Measurements from ENCODE around the gene LSM10.

The LSM10 gene

DNA sequence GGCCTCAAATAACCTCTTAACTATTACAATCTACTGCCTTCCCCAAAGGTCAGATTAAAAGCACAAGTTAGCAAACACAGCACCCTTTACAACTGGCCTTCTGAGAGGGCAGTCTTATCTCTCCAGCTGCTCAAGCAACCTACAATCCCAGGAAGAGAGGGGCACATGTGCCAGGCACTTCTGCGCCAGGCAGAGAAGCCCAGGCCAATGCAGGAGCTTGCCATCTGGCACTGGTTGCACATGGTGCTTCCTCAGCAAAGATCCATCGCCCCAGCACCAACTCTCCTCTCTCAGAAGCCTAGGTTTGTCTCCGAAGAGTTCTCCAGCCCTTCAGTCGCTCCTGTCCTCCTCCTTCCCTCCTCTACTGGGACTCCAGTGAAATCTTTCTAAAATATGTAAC lies 14.5 kb downstream of the LSM10 start:
- no peak for DNase-seq (ENCODE audit: low spot score)
- no peak for FAIRE-seq

DNA sequence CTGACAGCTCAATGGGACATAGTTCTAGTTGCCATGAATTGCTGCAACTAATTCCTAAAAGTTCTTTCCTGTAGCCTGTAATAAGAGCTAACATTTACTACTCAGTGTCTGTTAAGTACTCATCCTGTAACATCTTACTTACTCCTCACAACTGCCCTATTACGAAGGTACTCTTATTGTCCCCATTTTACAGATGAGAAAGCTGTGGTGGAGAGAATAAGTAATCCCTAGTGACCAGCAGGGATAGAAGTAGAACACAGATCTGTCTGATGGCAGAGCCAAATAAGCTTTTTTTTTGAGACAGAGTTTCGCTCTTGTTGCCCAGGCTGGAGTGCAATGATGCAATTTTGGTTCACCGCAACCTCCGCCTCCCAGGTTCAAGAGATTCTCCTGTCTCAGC lies 15.0 kb downstream of the LSM10 start:
- FAIRE-seq (no peak), DNase-seq (ENCODE audit: low spot score) (no peak)

DNA sequence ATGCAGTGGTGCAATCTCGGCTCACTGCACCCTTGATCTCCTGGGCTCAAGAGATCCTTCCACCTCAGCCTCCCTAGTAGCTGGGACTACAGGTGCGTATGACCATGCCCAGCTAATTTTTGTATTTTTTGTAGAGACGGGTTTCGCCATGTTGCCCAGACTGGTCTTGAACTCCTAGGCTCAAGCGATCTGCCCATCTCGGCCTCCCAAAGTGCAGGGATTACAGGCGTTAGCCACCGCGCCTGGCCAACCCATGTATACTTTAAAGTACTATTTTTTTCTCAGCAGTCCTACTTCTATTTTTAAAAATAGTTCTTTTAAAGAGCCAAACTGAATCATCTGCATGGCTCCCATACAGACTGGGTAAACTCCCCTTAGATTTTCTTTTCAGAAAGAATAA lies 15.5 kb downstream of the LSM10 start:
- FAIRE-seq (no peak), DNase-seq (ENCODE audit: low spot score) (no peak)

DNA sequence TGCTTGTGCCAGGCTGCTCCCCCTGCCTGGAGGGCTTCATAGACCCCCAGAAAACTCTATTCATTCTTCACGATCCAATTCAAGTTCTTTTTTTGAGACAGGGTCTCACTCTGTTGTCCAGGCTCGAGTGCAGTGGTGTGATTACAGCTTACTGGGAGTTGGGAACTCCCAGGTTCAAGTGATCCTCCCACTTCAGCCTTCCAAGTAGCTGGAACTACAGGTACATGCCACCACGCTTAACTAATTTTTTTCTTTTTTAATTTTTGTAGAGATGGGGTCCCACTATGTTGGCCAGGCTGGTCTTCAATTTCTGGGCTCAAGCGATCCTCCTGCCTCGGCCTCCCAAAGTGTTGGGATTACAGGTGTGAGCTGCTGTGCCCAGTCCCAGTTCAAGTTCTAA lies 16.3 kb downstream of the LSM10 start:
- no peak for DNase-seq (ENCODE audit: low spot score)
- no peak for FAIRE-seq

DNA sequence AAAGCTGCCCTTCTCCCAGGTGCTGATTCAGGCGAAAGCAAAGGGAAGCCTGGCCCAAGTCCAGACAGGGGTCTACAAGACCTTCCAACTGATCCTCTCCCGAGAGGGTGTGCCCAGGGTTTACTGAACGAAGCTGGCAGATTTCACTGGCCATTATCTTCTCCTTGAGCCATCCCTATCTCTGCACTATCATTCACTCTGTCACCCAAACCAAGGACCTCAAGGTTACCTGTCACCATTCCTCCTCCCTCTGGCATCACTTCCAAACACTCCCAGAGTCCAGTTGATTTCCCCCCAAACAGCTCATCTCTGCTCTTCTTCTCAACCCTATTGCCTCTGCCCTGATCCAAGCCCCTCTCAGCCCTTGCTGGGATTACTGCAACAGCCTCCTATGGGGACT lies 16.9 kb downstream of the LSM10 start:
- DNase-seq (ENCODE audit: low spot score) (no peak), FAIRE-seq (no peak)

DNA sequence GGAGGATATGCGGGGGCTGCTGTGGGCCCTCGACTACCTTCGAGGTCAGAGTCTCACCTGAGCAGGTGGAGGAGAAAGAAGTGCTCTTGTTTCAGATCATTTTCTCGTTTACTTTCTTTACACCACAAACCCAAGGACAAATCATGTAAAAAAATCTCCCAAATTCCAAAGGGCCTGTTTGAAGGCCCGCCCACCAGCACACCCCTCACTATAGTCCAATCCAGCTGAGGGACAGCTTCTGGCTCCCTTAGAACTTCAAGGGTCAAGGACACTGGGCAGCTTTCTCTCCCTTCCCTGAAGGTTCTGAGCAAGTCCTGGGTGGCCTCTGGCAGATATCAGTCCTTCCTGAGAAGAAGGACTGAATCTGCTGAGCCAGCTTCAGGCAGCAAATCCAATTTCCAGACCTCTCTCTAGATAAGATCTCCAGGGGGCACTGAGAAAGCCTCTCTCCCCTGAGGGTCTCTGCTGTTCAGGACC lies 17.5 kb downstream of the LSM10 start:
- no peak for FAIRE-seq
- no peak for DNase-seq (ENCODE audit: low spot score)

DNA sequence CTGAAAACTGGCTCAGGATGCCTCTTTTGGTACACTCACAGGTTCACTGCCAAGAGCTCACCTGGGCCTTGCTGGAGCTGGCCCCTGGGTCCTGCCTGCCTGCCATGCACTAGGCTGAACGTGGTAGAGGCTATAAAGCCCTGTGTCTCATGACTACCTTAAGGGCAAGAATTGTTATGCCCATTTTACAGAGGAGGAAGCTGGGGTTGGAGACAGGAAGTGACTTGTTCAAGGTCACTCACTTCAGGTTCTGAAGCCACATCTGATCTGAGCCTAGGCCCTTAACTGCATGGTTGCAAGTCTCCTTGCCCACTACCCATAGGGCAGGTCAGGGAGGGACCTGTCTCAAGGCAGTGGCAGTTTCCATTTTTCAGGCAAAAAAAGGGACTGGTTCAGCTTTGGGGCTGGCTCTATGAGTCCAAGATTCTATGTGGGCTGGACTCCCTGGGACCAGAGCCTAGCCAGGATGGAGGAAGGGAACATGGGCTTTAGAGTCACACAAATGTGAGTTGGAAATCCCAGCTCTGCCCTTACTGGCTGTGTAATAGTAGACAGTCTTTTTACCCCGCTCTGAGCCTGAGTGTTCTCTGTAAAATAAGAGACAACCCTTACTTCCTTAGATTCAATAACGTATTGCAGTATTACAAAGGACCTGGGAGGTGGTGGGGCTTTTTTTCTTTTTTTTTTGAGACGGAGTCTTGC lies 19.8 kb downstream of the LSM10 start:
- FAIRE-seq (no peak), DNase-seq (ENCODE audit: low spot score) (no peak)

DNA sequence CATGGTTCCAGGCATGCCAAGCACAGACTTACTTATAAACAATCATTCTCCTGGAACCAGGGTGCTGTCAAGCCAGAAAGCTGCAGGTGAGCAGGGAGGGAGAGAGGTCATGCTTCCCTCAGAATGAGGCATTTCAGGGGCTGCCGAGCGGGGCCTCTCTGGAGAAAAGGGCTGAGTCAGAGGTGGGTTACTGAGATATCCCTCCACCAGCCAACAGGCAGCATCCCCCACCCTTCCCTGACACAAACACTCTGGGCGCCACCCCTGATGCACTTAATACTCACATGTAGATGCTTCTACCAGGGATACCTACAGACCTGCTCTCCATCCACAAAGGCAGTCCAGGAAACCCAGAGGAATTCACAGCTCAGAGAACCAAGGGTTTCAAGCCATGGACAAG lies 25.1 kb downstream of the LSM10 start:
- DNase-seq (ENCODE audit: low spot score) (no peak), FAIRE-seq (no peak)

DNA sequence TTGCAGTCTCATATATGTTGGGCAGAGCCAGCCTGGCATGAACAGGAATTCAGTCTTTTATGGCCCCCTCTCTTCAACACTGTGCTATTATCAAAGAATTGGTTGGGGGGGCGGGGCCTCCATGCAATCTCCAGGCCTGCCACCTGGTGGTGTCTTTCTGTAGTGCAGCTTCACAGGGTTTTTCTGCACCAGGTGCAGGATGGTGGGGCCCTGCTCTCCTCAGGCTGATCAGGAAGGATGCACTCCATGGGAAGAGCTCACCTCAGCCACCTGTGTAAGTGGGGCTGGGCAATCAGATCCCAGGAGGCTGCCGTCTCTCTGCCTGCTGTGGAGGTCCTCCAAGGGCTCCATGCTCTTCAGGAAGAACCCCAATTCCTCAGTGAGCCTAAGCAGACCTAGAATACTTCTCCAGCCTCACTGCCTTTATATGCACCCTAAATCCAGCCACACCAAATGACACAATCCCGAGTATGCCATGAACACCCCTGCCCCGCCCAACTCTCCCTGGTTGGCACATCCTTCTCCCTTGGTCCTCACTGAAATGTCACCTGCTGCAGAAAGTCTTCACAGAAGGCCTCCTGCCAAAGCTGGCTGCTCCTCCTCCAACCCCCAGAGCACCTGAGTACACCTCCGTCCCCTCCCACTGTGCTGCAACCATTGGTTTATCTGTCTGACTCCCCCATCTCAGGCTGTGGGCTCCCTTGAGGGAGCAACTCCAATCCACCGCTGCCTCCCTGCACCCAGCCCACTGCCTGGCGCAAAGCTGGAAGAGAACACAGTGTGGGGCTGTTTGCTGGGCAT lies 28.4 kb downstream of the LSM10 start:
- FAIRE-seq (peak; percentile 13), DNase-seq (ENCODE audit: low spot score) (peak; percentile 83)

DNA sequence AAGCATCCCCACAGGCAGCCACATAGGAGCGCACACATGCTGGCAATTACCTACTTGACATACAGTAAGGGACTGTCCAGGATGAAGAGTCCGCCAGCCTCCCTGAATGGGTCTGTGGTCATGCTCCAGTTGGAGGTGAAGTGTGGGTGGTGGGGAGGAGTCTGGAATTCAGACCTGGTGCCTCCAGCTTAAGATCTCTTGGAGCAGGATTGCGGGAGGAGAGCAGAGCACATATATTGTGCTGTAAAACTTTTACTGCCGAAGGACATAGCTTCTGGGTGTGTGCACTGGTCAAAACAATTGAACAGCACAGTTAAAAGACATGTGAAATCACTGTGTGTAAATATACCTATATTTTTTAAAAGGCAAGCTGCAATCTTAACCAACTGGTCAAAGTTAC lies 29.9 kb downstream of the LSM10 start:
- DNase-seq (ENCODE audit: low spot score) (no peak), FAIRE-seq (no peak)

DNA sequence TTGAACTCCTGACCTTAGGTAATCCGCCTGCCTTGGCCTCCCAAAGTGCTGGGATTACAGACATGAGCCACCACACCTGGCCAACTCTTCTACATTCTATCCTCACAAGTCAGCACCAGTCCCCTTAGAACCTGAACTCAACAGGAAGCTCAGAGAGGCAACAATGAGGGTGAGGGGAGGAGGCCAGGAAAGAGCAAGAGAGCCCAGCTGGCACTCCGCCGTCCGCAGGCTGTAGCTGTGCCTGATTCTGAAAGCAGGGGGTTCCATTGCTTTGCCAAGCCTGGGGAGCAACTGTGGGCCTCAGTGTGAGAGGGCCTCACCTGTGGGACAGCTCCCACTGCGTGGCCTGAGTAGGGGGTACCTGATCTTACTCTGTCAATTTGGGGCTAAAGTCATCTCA lies 30.6 kb downstream of the LSM10 start:
- FAIRE-seq (no peak), DNase-seq (ENCODE audit: low spot score) (no peak)

DNA sequence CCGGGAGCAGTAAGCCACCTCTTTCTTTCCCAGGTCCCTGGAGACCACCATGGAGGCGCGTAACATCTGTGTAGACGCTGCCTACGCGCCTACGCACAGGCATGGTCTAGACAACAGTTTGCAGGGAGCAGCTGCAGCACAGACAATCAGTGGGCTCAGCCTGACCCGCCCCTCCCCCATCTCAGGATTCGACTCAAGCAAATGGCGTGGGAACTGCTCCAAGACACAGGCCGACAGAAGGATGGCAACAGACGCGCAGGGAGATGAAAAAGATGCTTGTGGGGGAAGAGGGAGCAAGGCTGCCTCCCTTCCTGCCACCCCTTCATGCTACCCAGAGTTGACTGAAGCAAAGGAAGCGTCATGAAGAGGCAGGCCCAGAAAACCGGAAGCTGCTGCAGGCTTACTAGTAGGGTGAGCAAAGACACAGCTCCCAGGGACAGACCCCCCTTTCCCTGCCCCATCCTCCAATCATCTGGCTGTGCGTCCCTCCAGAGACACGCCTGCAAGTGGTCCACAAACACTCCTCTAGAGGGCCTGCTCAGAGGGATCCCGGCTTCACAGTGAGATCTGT lies 31.5 kb downstream of the LSM10 start:
- FAIRE-seq (no peak), DNase-seq (ENCODE audit: low spot score) (no peak)

DNA sequence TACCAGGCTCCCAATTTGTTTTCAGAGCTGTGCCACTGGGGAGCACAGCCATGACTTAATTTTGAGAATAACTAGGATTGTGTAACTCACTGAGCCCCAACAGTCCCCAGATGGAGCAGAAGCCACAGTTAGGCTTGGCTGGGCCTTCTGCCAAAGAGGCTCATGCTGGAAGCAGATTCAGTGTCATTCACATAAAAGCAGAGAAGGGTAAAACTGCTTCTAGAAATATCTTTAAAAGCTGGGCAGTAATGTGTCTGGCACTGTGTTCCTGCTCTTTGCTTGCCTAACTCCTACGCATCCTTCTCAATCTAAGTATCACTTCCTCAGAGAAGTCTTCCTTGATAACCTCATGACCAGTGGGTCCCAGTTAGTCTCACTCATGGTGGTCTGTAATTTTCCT lies 32.3 kb downstream of the LSM10 start:
- DNase-seq (ENCODE audit: low spot score), result no peak
- no peak for FAIRE-seq

DNA sequence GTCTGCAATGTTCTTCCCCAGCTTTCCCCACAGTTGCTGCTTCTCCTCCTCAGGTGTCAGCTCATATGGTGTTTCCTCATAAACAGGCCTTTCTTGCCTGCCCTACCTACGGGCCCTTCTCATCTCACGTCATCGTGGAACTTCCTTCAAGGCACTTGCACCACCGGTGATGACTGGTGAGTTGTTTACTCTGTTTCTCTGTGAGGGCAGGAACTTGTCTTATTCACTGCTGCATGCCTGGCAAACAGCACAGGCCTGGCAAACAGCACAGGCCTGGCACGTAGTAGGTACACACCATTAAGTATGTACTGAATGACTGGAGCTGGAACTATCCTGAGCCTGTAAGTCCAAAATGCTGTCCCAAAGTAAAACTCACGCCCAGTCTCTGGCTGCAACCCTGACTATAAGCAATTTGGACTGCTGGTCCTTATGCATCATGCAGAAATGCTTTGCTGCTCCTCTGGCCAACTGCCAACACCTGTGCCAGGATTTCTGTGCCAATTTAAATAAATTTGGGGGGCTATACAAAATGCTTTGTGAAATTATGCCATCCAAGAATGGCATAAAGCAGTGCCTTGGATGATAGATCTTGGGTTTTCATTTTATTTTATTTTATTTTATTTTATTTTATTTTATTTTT lies 37.7 kb downstream of the LSM10 start:
- DNase-seq (ENCODE audit: low spot score), result no peak
- FAIRE-seq, result no peak

DNA sequence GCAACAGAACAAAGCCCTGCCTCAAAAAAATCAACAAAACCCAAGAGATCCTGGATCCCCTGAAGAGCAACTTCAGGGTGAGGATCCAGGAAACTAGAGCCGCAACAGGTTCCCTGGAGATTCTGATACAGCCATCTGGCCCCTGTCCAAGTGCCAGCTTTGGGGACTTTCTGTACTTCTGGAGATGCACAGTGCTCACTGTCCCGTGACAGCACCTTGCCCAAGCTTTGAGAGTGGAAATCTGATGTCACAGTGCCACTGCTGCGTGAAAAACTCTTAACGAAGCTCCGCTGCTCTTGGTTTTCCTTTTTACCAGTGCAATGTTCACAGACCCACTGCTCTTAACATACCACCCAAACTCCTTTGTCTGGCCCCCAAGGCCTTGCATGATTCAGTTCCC lies 38.3 kb downstream of the LSM10 start:
- no peak for DNase-seq (ENCODE audit: low spot score)
- no peak for FAIRE-seq

DNA sequence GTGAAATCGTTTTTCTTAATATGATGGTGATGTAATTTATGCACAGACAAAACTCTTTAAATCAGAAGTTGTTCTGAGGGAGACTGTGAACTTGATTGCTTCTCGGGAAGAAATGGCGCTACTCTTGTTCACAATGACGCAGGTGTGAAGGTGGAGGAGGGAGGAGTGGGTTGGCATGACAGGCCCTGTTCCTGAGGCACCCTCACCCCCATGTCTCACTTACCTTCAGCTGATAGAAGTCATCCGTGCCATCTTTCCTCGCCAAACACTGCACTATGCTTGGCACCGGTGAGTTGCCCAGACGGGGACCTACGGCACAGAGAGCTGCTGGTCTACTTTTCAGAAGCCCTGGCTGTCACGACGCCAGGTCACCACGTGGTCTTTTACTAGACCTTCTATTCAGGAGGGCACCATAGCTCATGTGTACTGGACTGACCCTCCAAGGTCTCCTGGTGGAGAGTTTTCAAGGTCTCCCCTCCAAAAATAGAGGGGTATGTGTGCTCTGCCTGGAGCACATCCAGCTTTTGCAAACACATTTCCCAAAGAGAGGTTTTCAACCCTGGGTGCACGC lies 39.1 kb downstream of the LSM10 start:
- FAIRE-seq (no peak), DNase-seq (ENCODE audit: low spot score) (no peak)

DNA sequence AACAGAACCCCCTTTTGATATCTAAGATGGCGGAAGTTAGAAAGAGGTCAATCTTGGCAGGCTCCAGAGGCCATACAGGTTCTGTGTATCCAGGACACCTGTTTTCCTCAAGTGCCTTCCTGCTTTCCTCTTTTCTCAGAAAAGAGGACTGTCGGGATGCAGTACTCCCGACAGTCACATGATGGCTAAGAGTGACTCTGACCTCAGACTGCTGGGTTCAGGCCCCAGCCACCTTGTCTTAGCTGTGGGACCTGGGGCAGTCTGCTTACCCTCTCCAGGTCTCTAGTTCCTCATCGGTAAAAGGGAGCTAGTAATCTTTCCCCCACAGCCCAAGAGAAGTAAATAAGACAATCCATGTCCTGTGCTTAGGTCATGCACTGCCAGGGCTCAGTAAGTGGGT lies 41.9 kb downstream of the LSM10 start:
- DNase-seq (ENCODE audit: low spot score) (no peak), FAIRE-seq (no peak)

DNA sequence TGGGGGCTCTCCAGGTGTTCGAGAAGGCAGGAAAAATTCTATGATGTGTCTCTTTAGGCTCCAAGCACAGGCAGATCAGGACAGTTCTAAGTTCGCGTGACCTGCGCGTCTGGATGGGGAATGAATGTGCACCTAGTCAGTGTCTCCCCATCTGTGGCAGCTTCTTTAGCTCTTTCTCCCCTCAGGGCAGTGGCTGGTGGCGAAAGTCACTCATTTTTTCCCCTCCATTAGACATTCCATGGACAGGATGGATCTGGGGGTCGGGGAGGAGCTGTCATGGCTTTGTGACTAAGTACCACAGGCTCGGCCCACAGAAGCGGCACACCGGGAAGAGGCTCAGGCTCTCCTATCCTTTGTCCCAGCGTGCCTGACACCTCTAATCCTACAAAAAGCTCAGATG lies 43.2 kb downstream of the LSM10 start:
- DNase-seq (ENCODE audit: low spot score), result no peak
- no peak for FAIRE-seq

DNA sequence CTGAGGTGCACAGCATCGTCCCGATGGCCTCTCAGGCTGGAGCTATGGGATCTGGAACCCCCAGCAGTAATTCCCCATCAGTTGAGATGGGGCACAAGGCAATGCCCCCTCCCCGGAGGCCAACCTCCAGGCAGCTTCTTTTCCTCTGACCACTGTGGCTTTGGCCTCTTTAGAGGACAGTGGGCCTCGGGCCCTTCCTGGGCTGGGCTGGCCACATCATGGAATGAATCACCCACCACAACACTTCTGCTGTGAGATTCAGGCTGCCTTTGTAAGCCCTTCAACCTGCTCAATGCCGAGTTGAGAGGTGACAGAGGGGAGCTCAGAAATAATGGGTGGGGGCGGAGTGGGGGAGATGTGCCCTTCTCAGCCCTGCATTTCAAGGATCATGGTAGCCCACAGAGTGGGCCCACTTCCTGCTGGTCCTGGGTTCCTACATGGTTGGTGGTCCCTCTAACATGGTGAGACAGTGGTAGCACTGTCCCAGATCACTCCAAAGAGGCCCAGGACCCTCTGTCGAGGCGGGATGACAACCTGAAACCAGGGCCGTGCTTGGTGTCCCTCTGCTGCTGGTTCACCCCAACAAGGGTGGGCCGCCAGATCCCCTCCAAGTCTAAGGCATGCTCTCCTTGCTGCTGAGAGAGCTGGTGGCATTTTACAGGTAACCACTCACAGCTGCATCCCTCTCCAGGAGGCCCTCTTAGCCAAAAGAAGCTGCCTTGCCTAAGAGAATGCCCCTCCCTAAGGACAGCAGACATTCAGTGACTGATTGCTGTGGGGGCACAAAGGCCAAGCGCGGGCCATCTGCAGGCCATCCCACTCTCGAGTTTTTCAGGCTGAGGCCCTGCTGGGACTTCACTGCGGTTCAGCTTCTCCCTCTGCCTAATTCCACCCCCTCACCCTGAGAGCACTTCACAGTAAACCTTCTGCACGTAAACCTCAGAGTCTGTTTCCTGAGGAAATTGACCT lies 44.5 kb downstream of the LSM10 start:
- FAIRE-seq (no peak), DNase-seq (ENCODE audit: low spot score) (no peak)

DNA sequence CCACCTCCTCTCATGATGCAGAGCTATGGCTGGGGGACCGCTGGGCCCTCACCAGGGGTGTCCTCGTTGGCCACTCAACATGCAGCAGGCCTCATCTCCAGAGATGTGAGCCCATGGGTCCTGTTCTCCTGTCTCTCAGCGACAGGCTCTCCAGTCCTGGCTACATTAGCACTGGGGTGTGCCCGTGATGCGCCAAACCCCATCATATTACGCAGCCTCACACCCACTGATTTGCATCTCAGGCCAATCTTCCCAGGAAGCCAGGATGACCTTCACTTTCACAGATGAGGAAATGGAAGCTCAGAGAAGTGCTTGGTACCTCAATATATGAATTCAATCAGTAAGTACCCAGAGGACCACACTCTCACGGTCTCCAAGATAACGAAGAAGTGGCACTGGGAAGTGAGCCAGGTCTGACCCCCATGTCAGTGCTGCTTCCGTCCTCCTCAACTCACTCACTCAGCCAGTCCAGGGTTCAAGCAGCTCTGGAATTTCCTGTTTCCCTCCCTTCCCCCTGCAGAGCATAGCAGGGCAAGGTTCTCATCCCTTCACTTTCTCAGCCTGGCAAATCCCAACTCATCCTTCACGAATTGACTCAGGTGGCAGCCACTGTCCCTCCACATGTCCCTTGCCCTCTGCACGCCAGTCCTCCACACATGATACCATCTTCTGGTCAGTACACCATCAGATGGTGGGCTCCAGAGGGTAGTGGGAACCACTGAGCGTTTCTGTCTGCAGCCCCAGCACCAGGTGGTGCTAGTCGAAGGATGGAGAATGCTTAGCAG lies 45.4 kb downstream of the LSM10 start:
- no peak for FAIRE-seq
- no peak for DNase-seq (ENCODE audit: low spot score)

All from urothelium cell line (cell line).